GM21576 (cell line): Measurements from ENCODE around the gene NAA38.
A peak's percentile ranks its signal among the peaks of the same experiment; 100 is the strongest.

Source experiments
- ATAC-seq: cut with Tn5 transposase; IDR thresholded peaks from one replicate; pipeline ENCODE4 v1.9.1; 2021; ENCODE audit warnings: mild to moderate bottlenecking, moderate library complexity; ENCODE audit not compliant: unreplicated experiment

Gene NAA38

GRCh38 chr17:7852919-7853690, 4.3 kb downstream of the NAA38 start:
- no peak for ATAC-seq

DNA sequence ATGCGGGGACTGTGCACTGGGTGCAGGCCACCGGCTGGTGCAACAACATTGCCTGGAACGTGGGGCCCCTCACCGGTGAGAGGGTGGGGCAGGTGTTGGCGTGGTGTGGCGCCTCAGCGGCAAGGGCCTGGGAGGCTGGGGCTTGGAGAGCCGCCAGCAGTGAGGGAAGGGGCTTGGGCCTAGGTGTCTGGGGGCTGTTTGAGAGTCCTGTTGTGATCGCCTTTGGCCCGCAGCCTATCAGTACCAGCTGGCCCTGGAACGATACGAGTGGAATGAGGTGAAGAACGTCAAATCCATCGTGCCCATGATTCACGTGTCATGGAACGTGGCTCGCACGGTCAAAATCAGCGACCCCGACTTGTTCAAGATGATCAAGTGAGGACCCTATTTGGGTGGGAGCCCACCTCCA, 5.1 kb downstream of the NAA38 start:
- ATAC-seq = no peak

- peak; percentile 64 for ATAC-seq
Observed at GRCh38 chr17:7851438-7852261, 5.7 kb downstream of the NAA38 start.

DNA sequence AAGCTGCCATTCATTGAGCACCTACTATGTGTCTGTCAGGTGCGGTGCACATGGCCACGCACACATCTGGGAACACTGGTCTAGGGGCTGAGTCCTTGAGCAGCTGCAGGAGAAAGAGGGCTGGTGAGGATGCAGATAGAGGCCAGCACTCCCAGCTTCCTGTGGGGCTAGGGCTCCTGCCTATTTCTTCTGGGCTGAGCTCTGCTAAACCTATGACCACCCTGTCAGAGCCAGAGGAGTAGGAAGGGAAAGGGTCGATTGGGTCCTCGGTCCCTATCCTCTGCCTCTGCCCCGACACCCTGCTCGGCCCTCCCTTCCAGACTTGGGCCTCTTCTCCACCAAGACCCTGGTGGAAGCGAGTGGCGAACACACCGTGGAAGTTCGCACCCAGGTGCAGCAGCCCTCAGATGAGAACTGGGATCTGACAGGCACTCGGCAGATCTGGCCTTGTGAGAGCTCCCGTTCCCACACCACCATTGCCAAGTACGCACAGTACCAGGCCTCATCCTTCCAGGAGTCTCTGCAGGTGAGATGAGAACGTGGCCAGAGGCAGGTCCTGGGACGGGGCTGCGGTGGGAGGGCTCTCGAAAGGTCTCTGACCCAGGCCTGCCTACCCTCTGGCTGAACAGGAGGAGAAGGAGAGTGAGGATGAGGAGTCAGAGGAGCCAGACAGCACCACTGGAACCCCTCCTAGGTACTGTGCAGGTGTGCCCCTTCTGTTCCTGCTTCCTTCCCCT, 6.5 kb downstream of the NAA38 start:
- ATAC-seq = no peak

DNA sequence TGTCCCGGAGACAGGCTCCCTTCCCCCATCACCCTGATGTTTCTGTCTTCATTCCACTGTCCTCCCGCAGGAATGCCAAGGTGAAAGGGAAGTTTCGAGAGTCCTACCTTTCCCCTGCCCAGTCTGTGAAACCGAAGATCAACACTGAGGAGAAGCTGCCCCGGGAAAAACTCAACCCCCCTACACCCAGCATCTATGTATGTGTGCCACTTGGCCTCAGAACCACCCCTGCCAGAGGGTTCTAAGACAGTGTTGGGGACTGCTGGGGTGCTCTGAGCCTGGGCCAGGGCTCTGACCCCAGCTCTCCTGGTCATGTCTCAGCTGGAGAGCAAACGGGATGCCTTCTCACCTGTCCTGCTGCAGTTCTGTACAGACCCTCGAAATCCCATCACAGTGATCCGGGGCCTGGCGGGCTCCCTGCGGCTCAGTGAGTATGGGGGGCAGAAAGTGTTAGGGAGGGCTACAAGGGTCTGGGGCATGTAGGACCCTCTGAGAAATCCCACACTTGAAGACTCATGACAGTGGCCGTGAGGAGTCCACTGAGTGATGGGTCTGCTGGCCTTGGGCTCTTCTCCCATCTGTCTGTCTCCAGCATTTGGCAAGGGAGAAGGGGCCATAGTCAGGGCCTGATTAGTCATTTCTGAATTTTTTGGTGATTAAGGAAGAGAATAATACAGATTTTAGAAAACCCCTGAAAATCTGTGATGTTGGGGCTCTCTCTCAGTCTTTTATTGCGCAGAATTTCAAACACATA, 7.4 kb downstream of the NAA38 start:
- no peak for ATAC-seq

GRCh38 chr17:7849130-7849750, 8.1 kb downstream of the NAA38 start:
- ATAC-seq = no peak

DNA sequence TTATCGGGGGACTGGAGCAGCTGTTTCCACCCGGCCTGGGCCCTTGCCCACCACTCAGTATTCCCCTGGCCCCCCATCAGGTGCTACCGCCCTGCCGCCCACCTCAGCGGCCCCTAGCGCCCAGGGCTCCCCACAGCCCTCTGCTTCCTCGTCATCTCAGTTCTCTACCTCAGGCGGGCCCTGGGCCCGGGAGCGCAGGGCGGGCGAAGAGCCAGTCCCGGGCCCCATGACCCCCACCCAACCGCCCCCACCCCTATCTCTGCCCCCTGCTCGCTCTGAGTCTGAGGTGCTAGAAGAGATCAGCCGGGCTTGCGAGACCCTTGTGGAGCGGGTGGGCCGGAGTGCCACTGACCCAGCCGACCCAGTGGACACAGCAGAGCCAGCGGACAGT, 8.6 kb downstream of the NAA38 start:
- no peak for ATAC-seq

GRCh38 chr17:7848131-7848579, 9.2 kb downstream of the NAA38 start:
- no peak for ATAC-seq

- no peak for ATAC-seq
Observed at GRCh38 chr17:7846765-7847661, 10.3 kb downstream of the NAA38 start.

GRCh38 chr17:7846063-7846735, 11.2 kb downstream of the NAA38 start:
- no peak for ATAC-seq

DNA sequence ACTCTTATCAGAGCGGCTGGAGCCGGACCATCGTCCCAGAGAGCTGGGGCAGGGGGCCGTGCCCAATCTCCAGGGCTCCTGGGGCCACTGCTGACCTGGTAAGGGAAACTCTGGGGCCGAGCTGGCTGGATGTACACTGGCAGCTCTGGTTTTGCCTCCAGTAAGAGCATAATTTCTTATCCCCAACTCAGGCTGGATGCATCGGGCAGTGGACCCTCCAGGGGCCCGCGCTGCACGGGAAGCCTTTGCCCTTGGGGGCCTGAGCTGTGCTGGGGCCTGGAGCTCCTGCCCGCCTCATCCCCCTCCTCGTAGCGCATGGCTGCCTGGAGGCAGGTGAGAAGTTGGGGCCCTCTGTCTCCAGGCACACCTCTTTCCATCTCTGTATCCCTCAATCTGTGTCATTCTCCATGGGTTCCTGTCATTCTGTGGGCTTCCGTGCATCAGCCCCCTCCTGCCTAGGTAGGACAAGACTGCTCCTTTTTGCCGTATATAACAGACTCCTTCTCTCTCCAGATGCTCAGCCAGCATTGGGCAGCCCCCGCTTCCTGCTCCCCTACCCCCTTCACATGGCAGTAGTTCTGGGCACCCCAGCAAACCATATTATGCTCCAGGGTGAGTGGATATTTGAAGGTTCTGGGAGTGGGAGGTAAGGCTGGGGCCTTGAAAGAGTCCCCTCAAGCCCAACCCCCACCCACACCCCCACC, 11.8 kb downstream of the NAA38 start:
- ATAC-seq = no peak

DNA sequence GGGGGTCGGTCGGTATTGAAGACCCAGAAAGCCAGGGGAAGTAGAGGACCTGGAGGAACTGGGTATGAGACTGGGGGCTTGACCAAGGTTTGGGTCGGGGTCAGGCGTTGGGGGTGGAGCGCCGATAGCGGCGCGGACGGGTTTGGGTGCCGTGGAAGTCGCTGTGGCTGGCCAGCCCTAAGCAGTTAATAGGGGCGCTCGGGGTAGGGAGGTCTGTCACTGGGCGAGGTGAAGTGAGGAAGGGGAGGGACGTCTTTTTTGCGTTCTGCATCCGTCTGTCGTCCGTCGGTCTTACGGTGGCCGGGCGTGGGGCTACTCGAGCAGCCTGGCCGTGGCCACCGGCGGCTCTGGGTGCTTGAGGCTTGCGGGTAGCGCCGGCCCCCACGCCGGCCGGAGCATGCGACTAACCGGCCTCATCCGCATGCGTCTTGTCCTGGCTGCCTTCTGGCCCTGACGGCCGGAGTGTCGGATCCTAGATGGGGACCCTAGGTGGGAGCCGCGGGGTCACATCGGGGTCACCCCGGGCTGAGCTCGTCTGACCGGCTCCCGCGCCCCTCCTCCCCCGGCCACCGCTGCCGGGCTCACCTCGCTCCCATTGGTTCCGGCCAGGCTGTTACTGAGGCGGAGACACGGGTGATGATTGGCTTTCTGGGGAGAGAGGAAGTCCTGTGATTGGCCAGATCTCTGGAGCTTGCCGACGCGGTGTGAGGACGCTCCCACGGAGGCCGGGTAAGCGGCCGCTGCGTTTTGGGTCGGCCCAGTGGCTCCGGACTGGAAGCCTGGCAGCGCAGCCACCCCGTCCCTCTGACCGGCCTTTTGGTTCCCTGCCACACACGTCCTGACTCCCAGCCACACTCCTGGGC, 12.8 kb downstream of the NAA38 start:
- ATAC-seq = peak; percentile 42

GRCh38 chr17:7843536-7844291, 13.6 kb downstream of the NAA38 start:
- peak; percentile 27 for ATAC-seq

DNA sequence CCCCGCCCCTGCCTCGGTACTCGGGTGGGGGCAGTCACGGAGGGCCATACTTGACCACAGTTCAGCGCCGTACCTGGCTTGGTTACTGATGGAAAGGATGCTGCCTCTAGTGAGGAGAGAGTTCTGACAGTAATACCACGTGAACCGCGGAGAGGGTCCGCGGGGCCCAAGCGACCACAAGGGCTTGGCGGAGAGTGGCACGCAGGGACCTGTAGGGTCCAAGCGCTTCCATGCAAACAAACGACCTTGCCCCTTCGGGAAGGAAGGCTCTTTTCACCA, 14.2 kb downstream of the NAA38 start:
- no peak for ATAC-seq

GRCh38 chr17:7842380-7843256, 14.7 kb downstream of the NAA38 start:
- ATAC-seq = peak; percentile 25

- peak; percentile 14 for ATAC-seq
Observed at GRCh38 chr17:7841915-7842379, 15.4 kb downstream of the NAA38 start.
